SIG-M5 treated with dmso at 0.1 percent for 504 hours (cell line): ENCODE data around the gene L1CAM.
A peak's percentile ranks its signal among the peaks of the same experiment; 100 is the strongest.

Experiments used
- DNase-seq: peaks from one replicate; lab custom pipeline; 2025; ENCODE audit not compliant: unreplicated experiment; lab: John Stamatoyannopoulos, UW

The L1CAM gene

DNA sequence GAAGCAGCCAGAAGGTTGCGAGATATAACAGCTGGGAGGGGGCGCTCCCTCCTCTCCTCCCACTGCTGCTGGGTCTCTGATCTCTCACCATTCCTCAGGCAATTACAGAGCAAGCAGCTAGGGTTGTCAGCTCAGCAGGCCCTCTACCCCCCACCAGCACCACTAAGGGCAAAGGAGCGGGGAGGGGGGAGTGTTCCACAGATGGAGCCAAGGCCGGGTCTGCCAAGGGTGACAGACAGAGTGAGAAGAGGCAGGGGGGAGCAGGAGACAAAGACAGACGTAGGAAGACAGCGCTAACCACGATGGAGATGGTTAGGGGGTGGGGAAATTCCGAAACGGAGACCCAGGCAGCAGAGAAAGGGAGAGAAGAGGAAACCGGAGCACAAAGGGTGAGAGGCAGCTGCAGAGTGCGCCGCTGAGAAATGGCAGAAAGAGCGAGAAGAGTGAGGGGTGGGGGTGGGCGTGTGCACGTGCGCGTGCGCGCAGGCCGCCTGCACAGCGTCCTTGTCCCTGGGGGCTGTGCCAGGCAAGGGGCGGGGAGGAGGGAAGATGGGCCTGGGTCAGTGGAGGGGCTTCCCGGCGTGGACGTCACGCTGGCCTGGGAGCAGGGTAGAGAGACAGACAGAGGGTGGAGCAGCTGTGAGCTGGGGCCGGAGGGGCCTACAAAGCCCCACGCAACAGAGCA, 6.9 kb downstream of the L1CAM start:
- DNase-seq = no peak

DNA sequence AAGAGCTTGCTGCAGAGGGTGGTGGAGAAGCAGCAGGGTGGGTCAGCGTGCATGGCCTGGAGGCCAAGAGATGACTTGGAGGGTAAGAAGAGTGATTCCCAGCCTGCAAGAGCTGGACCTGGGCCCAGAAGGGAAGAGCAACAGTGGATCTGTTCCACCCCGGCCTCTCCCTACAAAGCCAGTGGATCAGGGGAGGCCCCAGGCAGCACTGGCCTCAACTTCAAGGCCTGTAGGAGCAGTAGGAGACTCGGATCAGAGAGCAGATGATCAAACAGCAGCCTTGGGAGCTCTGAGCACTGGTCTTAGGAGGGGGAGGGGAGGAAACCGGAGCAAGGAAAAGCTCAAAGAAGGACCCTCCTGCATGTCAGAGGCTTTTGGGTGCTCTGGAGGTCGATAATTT, 7.6 kb downstream of the L1CAM start:
- DNase-seq = no peak

DNA sequence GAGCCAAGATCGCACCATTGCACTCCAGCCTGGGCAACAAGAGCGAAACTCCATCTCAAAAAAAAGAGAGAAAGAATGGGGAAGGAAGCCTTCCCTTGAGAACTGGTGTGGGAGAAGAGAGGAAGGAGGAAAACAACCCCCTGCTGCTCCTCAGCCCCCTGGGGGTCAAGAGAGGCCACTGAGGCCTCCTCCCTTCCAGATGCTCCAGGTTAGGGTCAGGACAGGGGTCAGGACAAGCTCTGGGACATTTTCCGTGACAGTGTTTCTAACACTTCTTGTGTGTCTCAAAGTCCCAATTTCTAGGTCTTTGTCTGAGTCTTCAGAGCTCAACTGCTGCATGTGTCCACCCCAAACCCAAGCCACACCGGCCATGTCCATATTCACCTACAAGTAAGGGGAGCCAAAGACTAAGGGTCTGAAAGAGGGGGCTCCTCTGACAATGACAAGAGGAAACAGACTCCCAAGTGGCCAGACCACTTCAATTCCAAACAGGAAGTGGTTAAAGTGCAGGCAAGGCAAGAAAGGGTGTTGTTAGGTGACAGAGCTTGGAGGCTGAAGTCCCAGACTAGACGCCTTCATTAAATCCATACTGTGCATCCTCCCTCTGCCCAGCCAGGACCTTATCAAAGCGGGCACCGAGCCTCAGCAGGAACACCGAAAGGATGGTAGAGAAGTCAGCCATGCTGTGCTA, 8.3 kb downstream of the L1CAM start:
- no peak for DNase-seq

DNA sequence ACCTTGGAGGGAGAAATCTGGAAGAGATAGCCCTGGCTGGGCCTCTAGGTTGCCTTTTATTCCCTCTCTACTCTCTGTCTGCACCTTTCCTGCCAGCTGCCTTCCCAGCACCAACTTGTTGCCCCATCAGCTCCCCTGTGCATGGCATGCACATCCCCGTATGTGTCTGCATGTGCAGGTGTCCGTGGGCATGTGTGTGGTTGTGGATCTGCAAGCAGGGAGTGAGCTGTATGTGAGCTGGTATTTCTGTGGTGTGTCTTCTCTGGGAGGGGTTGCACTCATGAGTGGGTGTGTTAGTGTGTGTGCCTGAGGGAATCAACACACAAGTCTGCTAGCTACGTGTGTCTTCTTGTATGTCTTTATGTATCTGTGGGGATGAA, 9.9 kb downstream of the L1CAM start:
- no peak for DNase-seq

DNA sequence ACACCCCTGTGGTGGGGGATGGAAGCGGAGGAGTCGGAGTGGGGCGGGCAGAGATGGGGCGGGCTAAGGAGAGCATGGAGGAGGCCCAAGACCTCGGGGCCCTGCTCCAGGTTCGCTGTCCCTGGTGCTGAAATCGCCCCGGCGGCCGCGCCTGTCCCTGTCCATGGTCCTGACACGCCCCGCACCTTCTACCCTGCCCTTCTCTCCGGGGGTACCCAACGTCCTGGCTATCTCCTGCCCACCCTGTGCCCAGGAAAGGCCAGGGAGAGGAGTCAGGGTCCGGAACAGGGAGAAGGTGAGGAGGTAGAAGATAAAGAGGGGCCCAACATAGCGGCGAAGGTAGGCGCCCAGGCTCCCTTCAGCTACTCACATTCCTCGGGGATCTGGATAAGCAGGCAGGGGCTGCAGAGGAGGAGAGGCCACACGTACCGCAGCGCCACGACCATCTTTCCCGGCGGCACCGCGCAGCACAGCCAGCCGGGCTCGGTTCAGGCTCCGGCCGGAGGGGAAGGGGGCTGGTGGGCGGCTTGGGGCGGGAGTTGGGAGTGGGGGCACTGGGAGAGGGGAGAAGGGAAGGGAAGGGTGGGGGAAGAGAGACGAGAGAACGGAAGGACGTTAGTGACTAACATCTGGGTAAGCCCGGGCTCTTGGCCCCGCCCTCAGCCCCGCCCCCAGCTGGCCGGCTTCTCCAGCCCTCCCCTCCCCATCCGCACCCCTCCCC, 10.4 kb downstream of the L1CAM start:
- DNase-seq = peak; percentile 8

DNA sequence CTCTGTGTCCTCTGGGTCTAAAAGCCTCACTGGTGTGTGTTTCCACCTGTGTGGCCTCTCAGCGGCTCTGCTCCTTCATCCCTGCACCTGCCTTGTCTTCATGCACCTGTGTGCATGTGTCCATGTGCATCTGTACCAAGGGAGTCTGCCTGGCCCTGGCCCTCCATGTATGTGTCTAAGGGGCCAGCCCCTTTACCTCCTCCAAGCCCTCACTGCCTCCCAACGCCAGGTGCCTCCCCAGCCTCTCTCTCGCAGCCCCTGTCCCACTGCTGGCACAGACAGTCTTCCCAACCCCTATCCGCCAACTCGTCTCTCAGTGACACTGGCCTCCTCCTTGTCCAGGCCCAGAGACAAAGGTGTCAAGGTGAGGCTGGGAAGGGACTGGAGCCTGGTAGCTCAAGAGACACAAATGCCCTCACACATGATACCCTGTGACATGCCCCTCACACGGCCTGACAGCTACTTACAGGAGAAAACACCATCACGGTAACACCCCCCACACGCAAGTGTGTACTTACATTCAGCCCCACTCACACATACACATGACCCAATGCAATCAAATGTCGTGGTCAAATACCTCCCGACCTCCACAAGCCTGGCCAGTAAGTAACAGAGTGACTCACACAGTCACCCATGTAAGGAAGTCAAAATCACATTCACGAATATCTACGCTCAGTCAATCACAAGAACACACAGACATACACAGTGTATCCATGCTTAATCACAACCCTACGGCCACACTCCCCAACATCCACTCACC, 11.4 kb downstream of the L1CAM start:
- DNase-seq = no peak

DNA sequence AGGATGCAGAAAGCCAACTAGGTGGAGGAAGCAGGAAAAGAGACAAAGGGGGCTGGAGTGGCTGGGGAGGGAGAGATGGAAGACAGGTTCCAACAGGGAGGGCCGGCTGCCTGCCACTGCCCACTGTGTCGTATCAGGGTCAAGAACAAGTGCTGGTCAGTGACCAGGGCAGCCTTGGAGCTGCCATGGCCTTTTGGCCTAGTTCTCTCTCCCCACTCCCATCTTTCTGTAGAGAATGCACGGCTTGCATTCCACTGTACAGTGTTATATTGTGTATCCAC, 11.9 kb downstream of the L1CAM start:
- no peak for DNase-seq

DNA sequence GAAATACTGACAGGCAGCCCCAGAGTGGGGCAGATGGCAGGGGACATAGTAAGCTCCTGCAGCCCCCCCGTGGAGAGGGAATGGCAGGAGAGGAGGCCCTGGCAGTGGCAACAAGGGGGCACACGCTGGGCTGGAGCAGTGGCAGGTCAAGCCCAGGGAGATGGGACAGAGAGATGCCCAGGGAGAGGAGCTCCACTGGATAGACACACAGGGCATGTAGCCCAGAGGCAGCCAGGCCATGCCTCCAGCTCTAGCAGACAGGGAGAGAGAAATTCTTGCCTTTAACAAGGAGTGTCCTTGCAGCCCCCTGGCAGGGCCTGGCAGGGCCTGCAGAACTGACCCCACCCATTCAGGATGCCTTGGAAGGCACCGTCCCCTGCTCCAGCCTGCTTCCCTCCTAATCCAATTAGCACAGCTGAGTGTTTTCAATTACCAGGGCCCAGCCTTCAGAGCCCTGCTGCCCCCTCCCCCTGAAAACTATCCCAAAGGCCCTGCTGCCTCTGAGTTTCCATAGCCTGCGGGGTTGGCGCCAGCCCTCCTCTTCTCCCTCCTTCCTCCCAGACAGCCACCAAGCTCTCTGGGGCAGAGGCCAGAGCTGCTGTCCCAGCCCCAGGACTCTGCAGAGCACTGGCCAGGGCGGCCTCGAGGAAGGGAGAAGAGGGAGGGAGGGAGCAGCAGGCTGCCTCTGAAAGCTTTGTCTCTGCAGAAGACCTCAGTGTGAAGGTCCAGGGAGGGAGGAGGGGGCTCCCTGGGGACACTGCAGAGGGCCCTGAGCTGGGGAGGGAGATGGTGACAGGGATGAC, 12.5 kb downstream of the L1CAM start:
- DNase-seq = no peak

DNA sequence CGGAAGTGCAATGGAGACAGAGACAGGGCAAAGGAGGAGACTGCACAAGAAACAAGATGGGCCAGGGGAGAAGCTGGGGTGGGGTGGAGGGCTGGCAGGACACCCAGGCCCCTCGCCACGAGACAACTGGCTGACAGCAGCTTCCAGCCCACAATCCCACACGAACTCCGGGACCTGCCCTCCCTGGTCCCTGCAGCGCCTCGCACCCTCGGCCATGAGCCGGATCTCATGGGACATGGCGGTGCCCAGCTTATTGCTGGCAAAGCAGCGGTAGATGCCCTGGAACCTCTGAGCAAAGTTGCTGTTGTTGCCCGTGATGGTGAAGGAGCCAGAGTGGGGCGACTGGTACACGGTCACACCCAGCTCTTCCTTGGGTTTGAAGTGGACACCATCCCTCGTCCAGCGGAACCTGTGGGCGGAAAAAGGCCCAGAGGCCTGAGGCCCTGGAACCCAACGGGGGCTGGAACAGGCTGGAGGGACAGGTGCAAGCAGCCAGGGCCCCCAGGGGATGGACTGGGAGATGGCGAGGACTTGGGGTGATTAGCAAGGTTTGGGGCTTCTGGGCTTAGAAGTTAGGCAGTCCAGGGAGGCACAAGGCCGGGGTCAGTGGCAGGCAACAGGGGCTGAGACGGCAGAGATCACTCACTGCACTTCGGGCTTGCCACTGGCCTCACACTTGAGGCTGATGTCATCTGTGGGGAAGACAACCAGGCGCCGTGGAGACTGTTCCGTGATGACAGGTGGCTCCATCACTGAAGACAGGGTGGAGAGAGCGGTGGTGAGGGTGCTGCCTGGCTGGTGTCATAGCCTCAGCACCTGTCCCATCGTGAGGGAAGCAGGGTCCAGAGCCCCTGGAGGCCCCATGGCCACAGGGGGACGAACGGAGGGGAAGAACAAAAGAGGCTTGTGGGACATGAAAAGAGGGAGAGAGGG, 13.8 kb downstream of the L1CAM start:
- no peak for DNase-seq

DNA sequence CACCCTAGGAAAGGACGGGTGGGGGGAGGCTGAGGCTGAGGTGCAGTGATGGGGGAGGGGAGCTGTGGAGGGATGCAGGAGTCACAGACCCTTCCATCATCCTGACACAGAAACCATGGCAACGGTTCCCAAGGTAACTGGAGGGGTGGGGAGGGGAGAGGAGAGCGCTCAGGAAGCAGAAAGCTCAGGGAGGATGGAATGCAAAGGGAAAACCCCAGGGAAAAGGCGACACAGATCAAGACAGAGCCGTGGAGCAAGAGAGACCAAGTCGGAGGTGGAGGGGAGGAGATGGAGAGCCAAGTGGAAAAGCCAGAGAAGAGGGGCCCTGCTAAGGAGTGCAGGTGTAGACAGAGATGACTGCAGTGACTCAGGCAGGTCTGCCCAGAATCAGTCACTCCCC, 14.5 kb downstream of the L1CAM start:
- no peak for DNase-seq

DNA sequence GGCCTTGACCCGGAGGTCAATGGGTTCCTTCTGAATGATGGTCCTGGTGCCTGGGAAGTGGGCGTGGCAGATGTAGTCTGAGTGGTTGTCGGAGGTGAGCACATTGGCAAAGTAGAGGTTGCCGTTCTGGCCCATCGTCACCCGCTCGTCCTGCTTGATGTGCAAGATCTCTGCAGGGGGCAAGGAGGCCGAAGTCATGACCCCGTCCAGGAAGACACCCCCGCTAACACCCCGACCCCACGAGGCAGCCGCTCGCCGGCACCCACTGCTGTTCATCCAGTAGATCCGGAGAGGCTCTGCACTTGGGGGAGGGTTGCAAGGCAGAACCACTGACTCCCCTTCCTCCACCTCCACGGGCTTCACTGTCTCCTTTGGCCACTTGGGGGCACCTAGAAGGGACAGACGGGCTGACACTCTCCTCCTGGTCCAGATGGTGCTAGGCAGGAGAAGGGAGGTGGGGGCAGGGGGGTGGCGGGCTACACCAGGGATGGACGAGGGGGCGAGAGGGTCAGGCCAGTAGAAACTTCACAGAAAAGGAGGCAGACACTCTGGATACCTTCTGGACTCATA, 15.1 kb downstream of the L1CAM start:
- DNase-seq = no peak

DNA sequence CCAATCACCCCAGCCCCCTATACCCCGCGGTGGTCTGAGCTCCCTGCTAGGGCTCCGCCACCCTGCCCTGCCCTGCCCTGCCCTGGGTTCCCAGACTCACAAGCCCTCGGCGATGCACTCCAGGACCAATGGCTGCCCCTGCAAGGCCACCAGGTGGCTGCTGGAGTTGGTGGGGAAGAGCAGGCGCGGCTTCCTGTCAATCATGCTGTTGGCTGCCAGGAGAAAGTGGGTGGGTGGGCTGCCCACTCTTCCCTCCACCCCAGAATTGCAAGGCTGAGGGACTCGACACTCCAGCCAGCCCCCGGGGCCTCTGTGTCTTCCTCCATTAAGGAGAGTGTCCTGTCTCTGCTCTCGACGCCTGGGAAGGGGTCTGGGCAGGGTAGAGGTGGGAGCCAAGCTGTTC, 15.7 kb downstream of the L1CAM start:
- no peak for DNase-seq

DNA sequence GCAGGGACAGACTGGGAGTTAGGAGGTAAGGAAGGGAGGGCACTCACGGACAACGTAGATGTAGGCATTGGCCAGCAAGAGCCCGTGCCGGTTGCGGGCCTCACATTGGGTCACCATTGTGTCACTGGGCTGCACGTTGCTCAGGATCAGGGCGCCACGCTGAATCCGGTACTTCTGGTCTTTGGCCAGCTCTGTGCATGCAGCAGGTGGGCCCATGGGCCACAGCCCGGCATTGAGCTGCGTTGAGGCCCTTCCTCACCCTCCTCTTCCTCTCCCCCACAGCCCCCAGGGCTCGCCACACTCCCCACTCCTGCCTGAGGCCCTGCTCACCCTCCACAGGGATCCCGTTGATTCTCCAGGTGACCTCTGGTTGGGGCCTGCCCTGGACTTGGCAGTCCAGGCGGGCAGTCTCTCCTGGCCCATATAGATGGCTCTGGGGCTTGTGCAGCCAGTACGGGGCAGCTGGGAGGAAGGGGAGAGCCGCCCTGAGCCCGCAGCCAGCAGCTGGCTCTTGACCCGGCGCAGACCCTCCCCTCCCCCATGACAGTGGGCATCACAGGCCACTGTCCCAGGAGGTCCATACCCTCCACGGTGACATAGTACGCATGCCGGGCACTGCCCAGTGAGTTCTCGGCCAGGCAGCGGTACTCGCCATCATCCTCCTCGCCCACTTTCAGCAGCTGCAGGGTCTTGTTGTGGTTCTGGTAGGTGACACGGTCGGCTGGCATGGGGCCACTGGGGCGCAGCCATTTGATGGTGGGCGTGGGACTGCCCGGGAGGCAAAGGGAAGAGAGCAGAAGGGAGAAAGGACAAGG, 16.3 kb downstream of the L1CAM start:
- DNase-seq = no peak

DNA sequence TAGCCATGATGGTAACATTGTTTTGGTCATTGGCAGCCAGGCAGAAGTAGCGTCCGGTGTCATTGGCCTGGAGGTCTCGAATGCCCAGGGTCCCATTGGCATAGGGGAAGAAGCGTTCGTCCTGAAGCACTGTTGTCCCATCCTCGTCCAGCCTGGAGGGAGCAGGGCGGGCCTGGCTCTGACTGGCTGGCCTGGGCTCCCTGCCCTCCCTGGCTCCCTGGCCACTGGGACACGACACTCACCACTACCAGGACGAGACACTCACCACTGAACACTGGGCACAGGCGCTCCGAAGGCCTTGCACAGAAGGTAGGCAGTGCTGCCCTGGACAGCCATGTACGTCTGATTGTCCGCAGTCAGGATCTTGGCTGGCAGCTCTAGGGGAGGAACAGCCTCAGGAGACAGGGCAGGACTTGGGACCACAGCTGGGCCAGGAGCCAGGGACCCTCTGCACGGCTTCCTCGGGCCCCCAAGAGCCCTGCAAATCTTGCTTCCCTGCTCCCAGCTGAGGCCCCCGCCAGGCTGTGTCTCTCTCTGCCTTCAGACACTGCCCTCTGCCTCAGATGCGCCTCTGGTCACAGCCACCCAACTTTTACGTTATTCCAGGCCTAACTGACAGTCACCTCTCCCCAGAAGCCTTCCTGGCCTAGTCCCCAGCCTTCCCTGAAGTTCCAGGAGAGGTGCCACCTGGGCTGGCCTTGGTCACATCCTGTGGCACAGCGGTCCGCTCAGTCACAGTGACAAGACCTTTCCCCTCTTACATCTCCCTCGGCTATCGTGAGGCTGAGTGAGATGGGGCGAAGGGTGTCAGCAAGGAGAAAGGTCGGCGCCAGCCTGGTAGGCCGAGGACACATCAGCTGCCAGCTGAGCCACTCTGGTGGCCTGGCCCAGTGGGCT, 17.1 kb downstream of the L1CAM start:
- no peak for DNase-seq

DNA sequence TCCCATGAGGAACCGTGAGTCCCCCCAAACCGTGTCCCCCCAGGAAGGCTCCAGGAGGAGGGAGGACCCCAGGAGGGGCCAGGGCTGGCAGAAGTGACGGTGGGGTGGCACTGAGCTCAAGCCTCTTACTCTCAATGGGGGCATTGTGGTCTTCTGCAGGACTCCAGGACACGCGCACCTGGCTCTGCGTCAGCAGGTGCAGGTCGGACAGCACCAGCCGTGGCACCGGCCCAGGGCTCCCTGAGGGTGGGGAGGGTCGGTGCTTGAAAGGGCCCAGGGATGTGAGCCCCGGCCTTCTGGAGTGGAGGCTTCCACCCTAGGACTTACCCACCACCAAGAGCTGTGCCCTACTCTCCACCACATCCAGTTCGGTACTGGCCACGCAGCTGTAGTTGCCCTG, 18.3 kb downstream of the L1CAM start:
- no peak for DNase-seq

DNA sequence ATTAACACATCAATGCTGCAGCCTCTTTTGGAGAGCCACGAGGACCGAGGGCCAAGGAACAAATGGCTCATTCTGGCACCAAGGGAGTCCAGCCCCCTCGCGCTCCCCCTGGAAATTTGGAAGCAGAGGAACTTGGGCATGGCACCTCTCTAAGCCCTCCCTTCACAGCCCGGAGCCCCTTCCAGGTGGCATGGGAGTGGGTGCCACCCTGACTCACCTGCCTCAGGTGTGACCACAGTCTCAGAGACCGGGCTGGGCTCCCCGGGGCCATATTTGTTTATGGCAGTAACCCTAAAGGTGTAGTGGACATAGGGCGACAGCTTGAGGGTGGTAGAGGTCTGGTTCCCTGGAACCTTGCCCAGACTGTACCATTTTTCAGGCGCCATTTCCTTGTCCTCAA, 18.8 kb downstream of the L1CAM start:
- DNase-seq = no peak

DNA sequence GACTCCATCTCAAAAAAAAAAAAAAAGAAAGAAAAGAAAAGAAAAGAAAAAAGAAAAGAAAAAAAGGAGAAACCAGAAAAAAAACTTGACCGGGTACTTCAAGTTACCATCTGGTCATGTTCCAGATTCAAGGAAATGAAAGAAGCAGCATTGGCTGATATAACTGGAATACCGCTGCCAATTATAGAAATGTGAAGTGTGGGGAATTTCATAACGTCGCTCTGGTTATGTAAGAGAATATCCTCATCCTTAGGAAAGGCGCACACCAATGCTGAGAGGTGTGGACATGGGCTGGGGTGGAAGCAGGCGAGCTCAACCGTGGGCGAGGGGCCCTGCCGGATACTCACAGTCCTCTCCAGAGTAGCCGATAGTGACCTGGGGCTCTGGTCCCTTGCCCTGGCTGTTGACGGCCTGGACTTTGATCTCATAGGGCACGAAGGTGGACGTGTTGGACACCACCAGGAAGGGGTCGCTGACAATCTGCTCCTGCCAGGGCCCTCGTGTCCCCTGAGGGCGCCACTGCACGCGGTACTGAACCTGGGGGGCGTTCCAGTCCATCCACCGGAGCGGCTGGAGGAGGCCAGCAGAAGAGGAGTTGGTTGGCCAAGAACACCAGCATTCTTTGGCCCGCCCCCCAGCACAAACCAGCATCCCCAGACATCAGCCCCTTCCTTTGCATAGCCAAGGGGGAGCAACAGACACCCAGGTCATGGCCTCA, 19.5 kb downstream of the L1CAM start:
- DNase-seq = no peak
